RPMI8226 (cell line): ENCODE data around the gene NPY1R.

ENCODE experiments used
- DNase-seq: peaks from one replicate; pipeline ENCODE4 v3.0.0-alpha.2; 2015

The NPY1R gene

GRCh38 chr4:163274861-163275260 lies 57.5 kb downstream of the NPY1R start:
- no peak for DNase-seq
